Right atrium auricular region (tissue), 2 donors: ENCODE data around the gene ENTPD8. TPM values are rescaled to one million over a fixed set of nuclear protein-coding genes. Genes with fewer than 3 reads are reported as not detected.

Experiments used
- DNase-seq: peaks from one replicate; pipeline ENCODE4 v3.0.0-alpha.2; 2019; ENCODE audit warnings: low spot score
- H3K27ac ChIP-seq, 2 donors: fragments of 200-600 bp; sonication (generic); 1 replicate in 1 of 2; 2 replicates in 1 of 2; pipeline ENCODE4 v1.5.1; 2016 to 2019
- H3K27me3 ChIP-seq, 2 donors: fragments of 200-600 bp; sonication (generic); one replicate each; pipeline versions ENCODE4 v1.5.1 to v1.6.0; 2017 to 2019
- H3K36me3 ChIP-seq: fragments of 200-600 bp; sonication (generic); one replicate; pipeline ENCODE4 v1.5.1; 2016
- H3K4me1 ChIP-seq, 2 donors: fragments of 200-600 bp; sonication (generic); one replicate each; pipeline versions ENCODE4 v1.5.1 to v1.6.0; 2017 to 2019
- H3K4me3 ChIP-seq, 2 donors: fragments of 200-600 bp; sonication (generic); 1 replicate in 1 of 2; 2 replicates in 1 of 2; pipeline ENCODE4 v1.5.1; 2017 to 2019; ENCODE audit warnings: mild to moderate bottlenecking in 1 of 2, moderate library complexity in 1 of 2
- H3K9me3 ChIP-seq, 2 donors: fragments of 200-600 bp; sonication (generic); one replicate each; pipeline ENCODE4 v1.5.1; 2019
- CTCF ChIP-seq, 2 donors: fragments of 200-600 bp; sonication (generic); IDR thresholded peaks; one replicate each; pipeline ENCODE4 v1.5.1; 2019; ENCODE audit warnings: antibody characterized with exemption in 2 of 2
- total RNA-seq, 2 donors: library from RNA; depleted of rRNA; stranded (reverse); fragments of >200 nt; gene quantifications; one replicate each; pipeline ENCODE4 v1.1.0, GENCODE V29; 2016

Gene ENTPD8
- total RNA-seq, 2 donors from 2014 or later: not detected

DNA sequence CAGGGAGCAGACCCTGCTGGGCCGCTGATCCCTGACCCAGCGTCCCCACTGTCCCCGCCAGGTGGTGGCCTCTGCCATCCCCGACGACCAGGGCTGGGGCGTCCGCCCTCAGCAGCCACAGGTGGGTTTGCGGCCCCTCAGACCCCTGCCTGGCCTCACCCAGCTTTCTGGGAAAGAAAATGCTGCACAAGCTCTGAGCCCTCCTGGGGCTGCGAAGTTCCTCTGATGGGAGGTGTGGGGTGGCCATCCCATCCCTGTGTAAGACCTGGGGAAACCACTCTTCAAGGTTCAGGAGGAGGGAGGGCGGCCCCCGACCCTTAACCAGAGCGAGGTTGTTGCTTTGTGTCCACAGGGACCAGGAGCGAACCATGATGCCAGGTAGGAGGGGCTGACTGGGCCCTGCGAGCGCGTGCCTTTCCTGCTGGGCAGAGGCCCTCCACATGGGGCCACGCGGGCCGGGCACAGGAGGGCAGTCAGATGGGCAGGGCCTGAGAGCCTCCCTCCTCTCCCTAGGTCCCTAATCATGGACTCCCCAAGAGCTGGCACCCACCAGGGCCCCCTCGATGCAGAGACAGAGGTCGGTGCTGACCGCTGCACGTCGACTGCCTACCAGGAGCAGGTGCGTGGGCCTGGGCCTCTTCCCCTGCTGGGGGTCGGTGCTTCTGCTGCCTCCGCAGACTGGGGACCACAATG lies 10.3 kb downstream of the ENTPD8 start:
- DNase-seq: no peak
- no peaks in the 10 kb centered on the region for H3K27me3 ChIP-seq
- no peak overlapping the region for H3K4me3 ChIP-seq
- no peak for TF ChIP-seq CTCF (IDR thresholded peaks at IDR 0.05)
- H3K9me3 ChIP-seq: no peaks in the 10 kb centered on the region
- H3K4me1 ChIP-seq: peaks cover 0 to 2% of the 10 kb centered on the region in 2 donors
- no peaks in the 10 kb centered on the region for H3K36me3 ChIP-seq
- H3K27ac ChIP-seq: no peak overlapping the region

GRCh38 chr9:137429974-137430722 lies 11.0 kb downstream of the ENTPD8 start:
- Histone ChIP-seq H3K4me1 (no peaks in the 10 kb centered on the region), H3K27ac (no peak overlapping the region), H3K9me3 (no peaks in the 10 kb centered on the region), H3K36me3 (no peaks in the 10 kb centered on the region), H3K4me3 (no peak overlapping the region), H3K27me3 (no peaks in the 10 kb centered on the region)
- TF ChIP-seq CTCF (IDR thresholded peaks at IDR 0.05): no peak
- no peak for DNase-seq

DNA sequence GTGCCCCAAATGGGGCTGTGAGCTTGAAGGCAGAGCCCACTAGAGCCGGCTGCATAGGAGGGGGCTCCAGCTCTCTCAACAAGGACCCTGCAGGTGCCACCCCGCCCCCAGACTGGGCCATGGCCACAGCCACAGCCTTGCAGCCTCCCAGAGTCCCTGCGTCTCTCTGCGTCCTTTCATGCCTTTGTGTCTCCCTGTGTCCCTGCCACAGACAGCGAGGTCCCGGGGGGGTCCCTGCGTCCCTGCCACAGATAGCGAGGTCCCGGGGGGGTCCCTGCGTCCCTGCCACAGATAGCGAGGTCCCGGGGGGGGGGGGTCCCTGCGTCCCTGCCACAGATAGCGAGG lies 11.6 kb downstream of the ENTPD8 start:
- Histone ChIP-seq H3K4me1 (peaks cover 0 to under 1% of the 10 kb centered on the region in 2 donors), H3K27me3 (no peaks in the 10 kb centered on the region), H3K27ac (no peak overlapping the region), H3K4me3 (no peak overlapping the region), H3K9me3 (no peaks in the 10 kb centered on the region), H3K36me3 (no peaks in the 10 kb centered on the region)
- no peak for TF ChIP-seq CTCF (IDR thresholded peaks at IDR 0.05)
- no peak for DNase-seq

- no peak for DNase-seq
- no peak overlapping the region for H3K4me3 ChIP-seq
- no peaks in the 10 kb centered on the region for H3K36me3 ChIP-seq
- H3K9me3 ChIP-seq: no peaks in the 10 kb centered on the region
- TF ChIP-seq CTCF (IDR thresholded peaks at IDR 0.05): no peak
- H3K27ac ChIP-seq: no peak overlapping the region
- no peaks in the 10 kb centered on the region for H3K27me3 ChIP-seq
- H3K4me1 ChIP-seq: peaks cover 0 to 6% of the 10 kb centered on the region in 2 donors
Measured at GRCh38 chr9:137428841-137429545, 12.2 kb downstream of the ENTPD8 start.

- Histone ChIP-seq H3K27ac (no peak overlapping the region), H3K36me3 (no peaks in the 10 kb centered on the region), H3K4me1 (peaks cover 0 to 12% of the 10 kb centered on the region in 2 donors), H3K27me3 (no peaks in the 10 kb centered on the region), H3K9me3 (no peaks in the 10 kb centered on the region), H3K4me3 (no peak overlapping the region)
- no peak for DNase-seq
- TF ChIP-seq CTCF (IDR thresholded peaks at IDR 0.05): no peak
Measured at GRCh38 chr9:137428311-137428630, 12.9 kb downstream of the ENTPD8 start.
